Astrocyte (in vitro differentiated cells and primary cell): Measurements from ENCODE around the gene FCER2. TPM values are rescaled to one million over a fixed set of nuclear protein-coding genes. Genes with fewer than 3 reads are reported as not detected.

Experiments used
- DNase-seq: peaks from one replicate; pipeline ENCODE4 v3.0.0-alpha.2; 2010; ENCODE audit warnings: low read depth
- FAIRE-seq: peaks from 2 replicates; lab custom pipeline; 2011; peaks lifted over from hg19 to GRCh38; lab: Jason Lieb, UNC
- H2AFZ ChIP-seq: 2 replicates; pipeline ENCODE4 v1.6.0; 2012; ENCODE audit warnings: low read depth, low read length, inconsistent platforms
- H3K27ac ChIP-seq: 2 replicates; pipeline ENCODE4 v1.5.1; 2011; ENCODE audit warnings: low read depth, low read length, inconsistent platforms
- H3K27me3 ChIP-seq: 2 replicates; pipeline ENCODE4 v1.6.0; 2011; ENCODE audit warnings: low read length, inconsistent platforms; ENCODE audit not compliant: insufficient read depth
- H3K36me3 ChIP-seq: 2 replicates; pipeline ENCODE4 v1.5.1; 2011; ENCODE audit warnings: low read length, inconsistent platforms; ENCODE audit not compliant: insufficient read depth
- H3K4me1 ChIP-seq: 2 replicates; pipeline ENCODE4 v1.5.1; 2011; ENCODE audit warnings: low read length, inconsistent platforms; ENCODE audit not compliant: insufficient read depth
- H3K4me2 ChIP-seq: 2 replicates; pipeline ENCODE4 v1.6.0; 2012; ENCODE audit warnings: low read length, inconsistent platforms
- H3K4me3 ChIP-seq: 2 replicates; pipeline ENCODE4 v1.5.1; 2011; ENCODE audit warnings: low read depth, mild to moderate bottlenecking, low read length, inconsistent platforms; ENCODE audit not compliant: insufficient read depth
- H3K79me2 ChIP-seq: 2 replicates; pipeline ENCODE4 v1.6.0; 2012; ENCODE audit warnings: mild to moderate bottlenecking, low read length, inconsistent platforms; ENCODE audit not compliant: insufficient read depth
- H3K9ac ChIP-seq: 2 replicates; pipeline ENCODE4 v1.6.0; 2012; ENCODE audit warnings: mild to moderate bottlenecking, low read length, inconsistent platforms
- H3K9me3 ChIP-seq: 2 replicates; pipeline ENCODE4 v1.5.1; 2012; ENCODE audit warnings: low read depth, mild to moderate bottlenecking, low read length, inconsistent platforms; ENCODE audit not compliant: insufficient read depth
- H4K20me1 ChIP-seq: 2 replicates; pipeline ENCODE4 v1.6.0; 2012; ENCODE audit warnings: low read length, inconsistent platforms; ENCODE audit not compliant: insufficient read depth
- H3K27ac Mint-ChIP-seq: one replicate; pipeline ENCODE4 v1.8.0; 2021; ENCODE audit warnings: mild to moderate bottlenecking, mixed read lengths; ENCODE audit not compliant: unreplicated experiment
- H3K27me3 Mint-ChIP-seq: one replicate; pipeline ENCODE4 v1.8.0; 2021; ENCODE audit warnings: low read depth, mixed read lengths; ENCODE audit not compliant: unreplicated experiment
- H3K36me3 Mint-ChIP-seq: one replicate; pipeline ENCODE4 v1.8.0; 2021; ENCODE audit warnings: low read depth, mixed read lengths; ENCODE audit not compliant: unreplicated experiment
- H3K4me1 Mint-ChIP-seq: one replicate; pipeline ENCODE4 v1.8.0; 2021; ENCODE audit warnings: low read depth, mixed read lengths; ENCODE audit not compliant: unreplicated experiment
- H3K4me3 Mint-ChIP-seq: one replicate; pipeline ENCODE4 v1.8.0; 2021; ENCODE audit warnings: mild to moderate bottlenecking, moderate library complexity, mixed read lengths; ENCODE audit not compliant: unreplicated experiment
- H3K9me3 Mint-ChIP-seq: one replicate; pipeline ENCODE4 v1.8.0; 2021; ENCODE audit warnings: mild to moderate bottlenecking, mixed read lengths; ENCODE audit not compliant: unreplicated experiment
- CTCF ChIP-seq: IDR thresholded peaks from 2 replicates; pipeline ENCODE4 v1.5.1; 2011; ENCODE audit warnings: low read depth, mild to moderate bottlenecking, inconsistent platforms, low read length, moderate library complexity; ENCODE audit not compliant: insufficient read depth
- EZH2 ChIP-seq: IDR thresholded peaks from 2 replicates; pipeline ENCODE4 v1.6.1; 2012; ENCODE audit warnings: mild to moderate bottlenecking, low read length, inconsistent platforms; ENCODE audit not compliant: insufficient read depth
- total RNA-seq: library from RNA; stranded (reverse); gene quantifications from 2 replicates; pipeline ENCODE4 v1.2.1, GENCODE V29; 2021

The FCER2 gene
- total RNA-seq, 1 donor from 2014 or later = not detected

- Mint-ChIP-seq H3K27me3 (peaks cover 52% of the 10 kb centered on the region), H3K36me3 (no peaks in the 10 kb centered on the region), H3K4me1 (no peaks in the 10 kb centered on the region), H3K4me3 (no peak overlapping the region), H3K9me3 (peaks cover 5% of the 10 kb centered on the region), H3K27ac (no peak overlapping the region)
- H3K27me3 ChIP-seq = peaks cover 4% of the 10 kb centered on the region
- no peak overlapping the region for H2AFZ ChIP-seq
- no peak overlapping the region for H3K4me3 ChIP-seq
- FAIRE-seq (no peak), DNase-seq (no peak)
- H3K4me1 ChIP-seq = no peaks in the 10 kb centered on the region
- no peak overlapping the region for H3K4me2 ChIP-seq
- H3K27ac ChIP-seq = no peak overlapping the region
- H3K9me3 ChIP-seq = no peaks in the 10 kb centered on the region
- no peaks in the 10 kb centered on the region for H3K36me3 ChIP-seq
- TF ChIP-seq EZH2 (no peak), CTCF (no peak)
- no peaks in the 10 kb centered on the region for H3K79me2 ChIP-seq
- H4K20me1 ChIP-seq = no peaks in the 10 kb centered on the region
- no peak overlapping the region for H3K9ac ChIP-seq
Measured at GRCh38 chr19:7665076-7665475, 36.9 kb downstream of the FCER2 start.

GRCh38 chr19:7663706-7664105 is 38.2 kb downstream of the FCER2 start:
- H3K9me3 Mint-ChIP-seq = peaks cover 2% of the 10 kb centered on the region
- no peak overlapping the region for H3K4me2 ChIP-seq
- no peak overlapping the region for H3K4me3 ChIP-seq
- H3K27ac Mint-ChIP-seq = no peak overlapping the region
- no peaks in the 10 kb centered on the region for H3K36me3 Mint-ChIP-seq
- no peaks in the 10 kb centered on the region for H3K4me1 ChIP-seq
- H3K4me3 Mint-ChIP-seq = no peak overlapping the region
- no peaks in the 10 kb centered on the region for H3K36me3 ChIP-seq
- DNase-seq (no peak), FAIRE-seq (no peak)
- H3K27me3 ChIP-seq = peaks cover 2% of the 10 kb centered on the region
- peaks cover 48% of the 10 kb centered on the region for H3K27me3 Mint-ChIP-seq
- no peaks in the 10 kb centered on the region for H3K79me2 ChIP-seq
- H3K27ac ChIP-seq = no peak overlapping the region
- H3K9me3 ChIP-seq = no peaks in the 10 kb centered on the region
- H3K4me1 Mint-ChIP-seq = no peaks in the 10 kb centered on the region
- H3K9ac ChIP-seq = no peak overlapping the region
- H2AFZ ChIP-seq = no peak overlapping the region
- no peak for TF ChIP-seq EZH2
- no peak for TF ChIP-seq CTCF
- no peaks in the 10 kb centered on the region for H4K20me1 ChIP-seq

GRCh38 chr19:7662657-7663056 is 39.3 kb downstream of the FCER2 start:
- H3K36me3 Mint-ChIP-seq = no peaks in the 10 kb centered on the region

More at GRCh38 chr19:7662657-7663056, 39.3 kb downstream of the FCER2 start:
- H3K79me2 ChIP-seq = no peaks in the 10 kb centered on the region
- H3K9me3 ChIP-seq = no peaks in the 10 kb centered on the region
- no peaks in the 10 kb centered on the region for H3K36me3 ChIP-seq
- DNase-seq (no peak), FAIRE-seq (no peak)
- no peaks in the 10 kb centered on the region for H4K20me1 ChIP-seq
- Mint-ChIP-seq H3K9me3 (peaks cover 2% of the 10 kb centered on the region), H3K4me3 (no peak overlapping the region), H3K4me1 (no peaks in the 10 kb centered on the region), H3K27ac (no peak overlapping the region), H3K27me3 (peaks cover 44% of the 10 kb centered on the region)
- peaks cover 2% of the 10 kb centered on the region for H3K27me3 ChIP-seq
- no peak overlapping the region for H3K4me2 ChIP-seq
- H3K9ac ChIP-seq = no peak overlapping the region
- TF ChIP-seq CTCF (no peak), EZH2 (no peak)
- H3K4me3 ChIP-seq = no peak overlapping the region
- H3K27ac ChIP-seq = no peak overlapping the region
- no peaks in the 10 kb centered on the region for H3K4me1 ChIP-seq
- no peak overlapping the region for H2AFZ ChIP-seq
